ENCODE results near the gene ATP10A.

GRCh38 chr15:25797035-25797434 lies 66.1 kb downstream of the ATP10A start:
- TF ChIP-seq, protein P1, sequence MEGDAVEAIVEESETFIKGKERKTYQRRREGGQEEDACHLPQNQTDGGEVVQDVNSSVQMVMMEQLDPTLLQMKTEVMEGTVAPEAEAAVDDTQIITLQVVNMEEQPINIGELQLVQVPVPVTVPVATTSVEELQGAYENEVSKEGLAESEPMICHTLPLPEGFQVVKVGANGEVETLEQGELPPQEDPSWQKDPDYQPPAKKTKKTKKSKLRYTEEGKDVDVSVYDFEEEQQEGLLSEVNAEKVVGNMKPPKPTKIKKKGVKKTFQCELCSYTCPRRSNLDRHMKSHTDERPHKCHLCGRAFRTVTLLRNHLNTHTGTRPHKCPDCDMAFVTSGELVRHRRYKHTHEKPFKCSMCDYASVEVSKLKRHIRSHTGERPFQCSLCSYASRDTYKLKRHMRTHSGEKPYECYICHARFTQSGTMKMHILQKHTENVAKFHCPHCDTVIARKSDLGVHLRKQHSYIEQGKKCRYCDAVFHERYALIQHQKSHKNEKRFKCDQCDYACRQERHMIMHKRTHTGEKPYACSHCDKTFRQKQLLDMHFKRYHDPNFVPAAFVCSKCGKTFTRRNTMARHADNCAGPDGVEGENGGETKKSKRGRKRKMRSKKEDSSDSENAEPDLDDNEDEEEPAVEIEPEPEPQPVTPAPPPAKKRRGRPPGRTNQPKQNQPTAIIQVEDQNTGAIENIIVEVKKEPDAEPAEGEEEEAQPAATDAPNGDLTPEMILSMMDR (IDR thresholded peaks at IDR 0.05) = no peak
- TF ChIP-seq MLX (CRISPR knock-in tag; IDR thresholded peaks at IDR 0.05) = no peak
- TF ChIP-seq CREB1 (CRISPR knock-in tag; IDR thresholded peaks at IDR 0.05) = no peak
- TF ChIP-seq FOXJ3 (CRISPR knock-in tag; IDR thresholded peaks at IDR 0.05; ENCODE audit: borderline replicate concordance) = no peak
- TF ChIP-seq NFE2L1 (CRISPR knock-in tag; IDR thresholded peaks at IDR 0.05) = no peak
- TF ChIP-seq ETV6 (CRISPR knock-in tag; IDR thresholded peaks at IDR 0.05) = no peak
- TF ChIP-seq PREB (CRISPR knock-in tag; IDR thresholded peaks at IDR 0.05; ENCODE audit: borderline replicate concordance) = no peak
- TF ChIP-seq ZNF671 (CRISPR knock-in tag; IDR thresholded peaks at IDR 0.05) = no peak

Measured in WTC11 (cell line).